Measurements from ENCODE around the gene APEH.

GRCh38 chr3:49701388-49702077 lies 27.4 kb downstream of the APEH start:
- TF ChIP-seq SP1 (IDR thresholded peaks at IDR 0.05) (no peak), ELF4 (IDR thresholded peaks at IDR 0.05) (no peak), LEF1 (IDR thresholded peaks at IDR 0.05; ENCODE audit: borderline replicate concordance) (no peak), FOXK2 (IDR thresholded peaks at IDR 0.05) (no peak), FOXA1 (IDR thresholded peaks at IDR 0.05) (no peak), ARNT (IDR thresholded peaks at IDR 0.05) (no peak), ZNF384 (IDR thresholded peaks at IDR 0.05) (no peak), BHLHE40 (IDR thresholded peaks at IDR 0.05; ENCODE audit: borderline replicate concordance) (no peak), FOXM1 (IDR thresholded peaks at IDR 0.05; ENCODE audit: borderline replicate concordance) (no peak), SUZ12 (IDR thresholded peaks at IDR 0.05) (no peak), CTBP1 (IDR thresholded peaks at IDR 0.05; ENCODE audit: borderline replicate concordance) (no peak), NFRKB (IDR thresholded peaks at IDR 0.05) (no peak), TARDBP (IDR thresholded peaks at IDR 0.05) (no peak)
